ENCODE measurements around the gene ANXA2R.

DNA sequence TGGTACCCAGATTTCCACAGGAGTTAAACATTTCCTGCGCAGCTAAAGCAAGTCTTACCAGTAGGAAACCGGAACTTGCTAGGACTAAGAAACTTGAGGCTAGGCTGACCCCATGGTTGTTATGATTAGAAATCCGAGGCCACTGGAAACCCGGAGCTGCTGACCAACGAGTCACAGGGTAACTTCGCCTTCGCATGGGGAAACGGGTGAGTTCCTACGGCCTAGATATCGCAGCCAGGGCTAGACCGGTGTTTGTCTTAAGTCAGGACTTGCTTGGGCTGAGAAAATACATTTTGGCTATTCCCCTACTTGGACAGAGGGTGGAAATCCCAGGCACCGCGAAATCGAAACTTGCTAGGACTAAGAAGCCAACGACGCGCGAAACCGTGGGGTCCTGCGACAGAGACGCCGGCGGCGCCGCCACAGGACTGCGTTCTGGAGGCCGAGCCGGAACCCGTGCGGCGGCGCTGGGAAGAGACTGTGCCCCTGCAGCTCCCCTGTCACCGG lies 1.6 kb upstream of the ANXA2R start:
- TF ChIP-seq CTCF (conservative IDR thresholded peaks at IDR 0.05) (no peak; the same call in 1 of the 2 replicates), EZH2 (IDR thresholded peaks at IDR 0.05; ENCODE audit: low read depth) (no peak)

All from PC-9 (cell line).